B cell (primary cell): Measurements from ENCODE around the gene ANAPC13. TPM values are rescaled to one million over a fixed set of nuclear protein-coding genes. Genes with fewer than 3 reads are reported as not detected.

Experiments
- ATAC-seq: fragments of 200-7000 bp; cut with Tn5 transposase; one replicate; pipeline ENCODE4 v1.10.0; 2021; ENCODE audit warnings: low read depth, mild to moderate bottlenecking, moderate number of reproducible peaks, moderate library complexity
- CTCF ChIA-PET: fragments of 350-600 bp; sonication (Branson Sonifier 250); formaldehyde crosslinking; loops from one replicate; lab custom pipeline; 2021; ENCODE audit warnings: antibody characterized with exemption, inconsistent platforms; lab: Charles Lee
- POLR2A ChIA-PET: fragments of 350-600 bp; sonication (Branson Sonifier 250); formaldehyde crosslinking; loops from one replicate; lab custom pipeline; 2021; ENCODE audit warnings: antibody characterized with exemption; lab: Charles Lee
- DNase-seq: peaks from one replicate; pipeline ENCODE4 v3.0.0; 2013
- H2AFZ ChIP-seq: 2 replicates; pipeline ENCODE4 v1.6.1; 2012; ENCODE audit warnings: mild to moderate bottlenecking, low read depth, low read length; ENCODE audit not compliant: insufficient read depth, poor library complexity, severe bottlenecking
- H3K27ac ChIP-seq, 2 donors: 1 replicate in 1 of 2; 2 replicates in 1 of 2; pipeline ENCODE4 v1.5.1; 2012 to 2013; ENCODE audit warnings: low read length in 2 of 2, mild to moderate bottlenecking in 2 of 2, moderate library complexity in 1 of 2
- H3K27me3 ChIP-seq, 4 experiments: fragments of 200-600 bp in 1 of 4; sonication (generic) in 1 of 4; replicated peaks in 1 of 4; 1 replicate in 2 of 4; 2 replicates in 2 of 4; pipeline versions ENCODE4 v1.6.1 to v1.7.0; 2013 to 2016; ENCODE audit warnings: low read length in 3 of 4, mild to moderate bottlenecking in 2 of 4, mixed read lengths in 1 of 4, moderate library complexity in 1 of 4; ENCODE audit not compliant: insufficient read depth in 4 of 4, control insufficient read depth in 3 of 4; ENCODE audit errors: control extremely low read depth in 1 of 4
- H3K36me3 ChIP-seq, 2 experiments: replicated peaks in 1 of 2; 1 replicate in 1 of 2; 2 replicates in 1 of 2; pipeline versions ENCODE4 v1.6.1 to v1.7.1; 2013; ENCODE audit warnings: low read length in 1 of 2; ENCODE audit not compliant: insufficient read depth in 2 of 2, control insufficient read depth in 1 of 2; ENCODE audit errors: control extremely low read depth in 1 of 2, extremely low read depth in 1 of 2
- H3K4me1 ChIP-seq, 2 donors: fragments of 200-600 bp in 1 of 2; sonication (generic) in 1 of 2; 1 replicate in 1 of 2; 2 replicates in 1 of 2; pipeline versions ENCODE4 v1.5.1 to v1.6.1; 2013 to 2017; ENCODE audit warnings: low read length in 2 of 2; ENCODE audit not compliant: control insufficient read depth in 2 of 2, insufficient read depth in 2 of 2
- H3K4me2 ChIP-seq: replicated peaks from 2 replicates; pipeline ENCODE3; 2012; ENCODE audit warnings: mild to moderate bottlenecking, low read depth, low read length; ENCODE audit not compliant: poor library complexity, severe bottlenecking
- H3K4me3 ChIP-seq, 5 experiments: fragments of 200-600 bp in 1 of 5; sonication (generic) in 1 of 5; 1 replicate in 3 of 5; 2 replicates in 2 of 5; pipeline versions ENCODE4 v1.5.1 to v1.7.0; 2011 to 2016; ENCODE audit warnings: low read length in 4 of 5, mild to moderate bottlenecking in 4 of 5, low read depth in 2 of 5, control low read depth in 1 of 5, moderate library complexity in 1 of 5; ENCODE audit not compliant: insufficient read depth in 1 of 5; ENCODE audit errors: control extremely low read depth in 1 of 5, extremely low read depth in 1 of 5
- H3K79me2 ChIP-seq: fragments of 200-600 bp; sonication (generic); one replicate; pipeline ENCODE4 v1.6.0; 2016; ENCODE audit warnings: low read length; ENCODE audit not compliant: control insufficient read depth, insufficient read depth
- H3K9ac ChIP-seq: fragments of 200-600 bp; sonication (generic); 2 replicates; pipeline ENCODE4 v1.6.1; 2017; ENCODE audit warnings: mild to moderate bottlenecking, low read length, moderate library complexity
- H3K9me3 ChIP-seq, 3 donors: one replicate each; pipeline versions ENCODE4 v1.6.1 to v1.7.1; 2013; ENCODE audit warnings: low read length in 2 of 3; ENCODE audit not compliant: control insufficient read depth in 2 of 3, insufficient read depth in 1 of 3; ENCODE audit errors: control extremely low read depth in 1 of 3
- H4K20me1 ChIP-seq: 2 replicates; pipeline ENCODE4 v1.6.0; 2012; ENCODE audit warnings: mild to moderate bottlenecking, low read length; ENCODE audit not compliant: insufficient read depth, control insufficient read depth, poor library complexity, severe bottlenecking
- H3K27ac Mint-ChIP-seq: one replicate; pipeline ENCODE4 v1.8.0; 2021; ENCODE audit warnings: mixed read lengths
- H3K27me3 Mint-ChIP-seq: one replicate; pipeline ENCODE4 v1.8.0; 2021; ENCODE audit warnings: mixed read lengths
- H3K4me1 Mint-ChIP-seq: one replicate; pipeline ENCODE4 v1.8.0; 2021; ENCODE audit warnings: mixed read lengths
- H3K4me3 Mint-ChIP-seq: one replicate; pipeline ENCODE4 v1.8.0; 2021; ENCODE audit warnings: mixed read lengths
- H3K9me3 Mint-ChIP-seq: one replicate; pipeline ENCODE4 v1.8.0; 2022; ENCODE audit warnings: mixed read lengths; ENCODE audit not compliant: insufficient read depth
- EZH2 ChIP-seq: IDR thresholded peaks from 2 replicates; pipeline ENCODE4 v1.6.1; 2012; ENCODE audit warnings: borderline replicate concordance, low read depth, mild to moderate bottlenecking, moderate library complexity, low read length; ENCODE audit not compliant: insufficient read depth, poor library complexity, severe bottlenecking
- WGBS: methylation state at CpG from one replicate; pipeline ENCODE4 v1.1.5; 2013; ENCODE audit warnings: missing lambda C conversion rate; ENCODE audit not compliant: insufficient coverage; 5-methylcytosine and 5-hydroxymethylcytosine counted together
- intact Hi-C: fragments of 100-400 bp; cut with micrococcal nuclease; formaldehyde crosslinking; loops from one replicate; pipeline ENCODE4 v1.10.0; 2022
- polyA plus RNA-seq: library from polyadenylated mRNA; depleted of rRNA; stranded (reverse); fragments of >200 nt; gene quantifications from 2 replicates; pipeline ENCODE4 v1.2.3, GENCODE V29; 2012
- total RNA-seq, 2 donors: library from RNA; stranded (reverse); fragments of 120-200 nt in 1 of 2; gene quantifications; 1 replicate in 1 of 2; 2 replicates in 1 of 2; pipeline versions ENCODE4 v1.2.3 to v1.2.4, GENCODE V29; 2013 to 2022
- TF ChIP-seq, protein P1 (sequence below): fragments of 200-600 bp; IDR thresholded peaks from one replicate; pipeline ENCODE4 v1.8.0; 2022; ENCODE audit warnings: antibody characterized with exemption, mild to moderate bottlenecking

Gene ANAPC13
- total and polyA plus RNA-seq, 2 donors (not counting 1 experiment from before 2014, with no cell fraction given) = 13.0 to 29.3 TPM

DNA sequence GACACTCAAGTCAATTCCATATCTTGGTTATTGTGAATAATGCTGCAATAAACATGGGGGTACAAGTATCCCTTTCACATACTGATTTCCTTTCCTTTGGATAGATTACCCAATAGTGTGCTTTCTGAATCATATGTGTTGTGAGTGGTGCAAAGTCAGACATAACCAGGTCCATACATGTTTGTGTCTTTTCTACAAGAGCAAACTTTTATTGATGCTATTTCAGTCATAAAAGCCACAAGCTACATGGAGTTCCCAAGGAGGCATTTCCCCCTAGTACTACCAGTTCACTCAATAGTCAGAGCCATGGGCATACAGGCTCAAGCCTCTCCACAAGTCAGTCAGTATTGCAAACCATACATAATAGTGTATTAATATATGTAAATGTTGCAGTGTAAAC is 10.2 kb upstream of the ANAPC13 start:
- CTCF ChIA-PET = interaction anchor here (1.6 to 2.1 kb wide), 2 partner anchors 10 to 18 kb away, joined by 4 to 7 read pairs; partner anchors contain the start of genes ANAPC13 and CEP63
- POLR2A ChIA-PET = no interaction called here
- H3K27me3 Mint-ChIP-seq = no peaks in the 10 kb centered on the region
- no peak overlapping the region for H3K4me3 Mint-ChIP-seq
- H3K4me1 Mint-ChIP-seq = peaks cover 23% of the 10 kb centered on the region
- no peaks in the 10 kb centered on the region for H3K27me3 ChIP-seq
- H3K9me3 Mint-ChIP-seq = peaks cover 5% of the 10 kb centered on the region
- ATAC-seq (no peak), DNase-seq (no peak)
- peaks cover 16% of the 10 kb centered on the region for H4K20me1 ChIP-seq
- H3K27ac Mint-ChIP-seq = no peak overlapping the region
- H3K27ac ChIP-seq = no peak overlapping the region
- intact Hi-C loops = no loop called here
- no peak overlapping the region for H3K9ac ChIP-seq
- TF ChIP-seq EZH2 = no peak
- TF ChIP-seq, protein P1, sequence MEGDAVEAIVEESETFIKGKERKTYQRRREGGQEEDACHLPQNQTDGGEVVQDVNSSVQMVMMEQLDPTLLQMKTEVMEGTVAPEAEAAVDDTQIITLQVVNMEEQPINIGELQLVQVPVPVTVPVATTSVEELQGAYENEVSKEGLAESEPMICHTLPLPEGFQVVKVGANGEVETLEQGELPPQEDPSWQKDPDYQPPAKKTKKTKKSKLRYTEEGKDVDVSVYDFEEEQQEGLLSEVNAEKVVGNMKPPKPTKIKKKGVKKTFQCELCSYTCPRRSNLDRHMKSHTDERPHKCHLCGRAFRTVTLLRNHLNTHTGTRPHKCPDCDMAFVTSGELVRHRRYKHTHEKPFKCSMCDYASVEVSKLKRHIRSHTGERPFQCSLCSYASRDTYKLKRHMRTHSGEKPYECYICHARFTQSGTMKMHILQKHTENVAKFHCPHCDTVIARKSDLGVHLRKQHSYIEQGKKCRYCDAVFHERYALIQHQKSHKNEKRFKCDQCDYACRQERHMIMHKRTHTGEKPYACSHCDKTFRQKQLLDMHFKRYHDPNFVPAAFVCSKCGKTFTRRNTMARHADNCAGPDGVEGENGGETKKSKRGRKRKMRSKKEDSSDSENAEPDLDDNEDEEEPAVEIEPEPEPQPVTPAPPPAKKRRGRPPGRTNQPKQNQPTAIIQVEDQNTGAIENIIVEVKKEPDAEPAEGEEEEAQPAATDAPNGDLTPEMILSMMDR = no peak
- no peaks in the 10 kb centered on the region for H3K4me1 ChIP-seq
- H3K36me3 ChIP-seq = peaks cover 8 to 19% of the 10 kb centered on the region in 2 experiments
- peaks cover 98% of the 10 kb centered on the region for H3K79me2 ChIP-seq
- no peak overlapping the region for H2AFZ ChIP-seq
- H3K4me3 ChIP-seq = no peak overlapping the region
- H3K9me3 ChIP-seq = peaks cover 0 to 3% (median 1%) of the 10 kb centered on the region in 3 donors
- no peak overlapping the region for H3K4me2 ChIP-seq

DNA sequence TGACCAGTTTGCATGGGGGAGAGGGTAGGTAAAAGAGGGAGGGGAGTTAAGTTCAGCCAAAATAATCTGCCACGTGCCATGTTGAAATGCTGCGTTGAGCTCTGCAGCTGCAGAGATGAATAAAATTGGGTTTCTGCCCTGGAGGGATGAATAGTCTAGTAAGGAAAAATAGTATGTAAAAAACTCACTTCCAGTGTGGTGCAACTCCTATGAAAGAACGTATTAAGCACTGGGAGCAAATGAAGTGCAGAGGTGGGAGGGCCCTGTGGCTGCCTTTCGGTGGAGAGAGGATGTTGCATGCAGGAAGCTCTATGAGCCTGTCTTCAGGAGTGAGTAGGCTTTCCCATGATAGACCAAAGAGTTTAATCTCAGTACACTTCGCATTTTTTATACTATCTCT is 8.7 kb upstream of the ANAPC13 start:
- DNase-seq = no peak
- Histone ChIP-seq H3K27me3 (no peaks in the 10 kb centered on the region), H3K9ac (no peak overlapping the region), H3K9me3 (no peaks in the 10 kb centered on the region), H3K79me2 (peaks cover 90% of the 10 kb centered on the region), H3K36me3 (peaks cover 8 to 19% of the 10 kb centered on the region in 2 experiments), H3K4me3 (no peak overlapping the region), H4K20me1 (peaks cover 16% of the 10 kb centered on the region), H3K27ac (no peak overlapping the region), H2AFZ (no peak overlapping the region), H3K4me2 (no peak overlapping the region), H3K4me1 (no peaks in the 10 kb centered on the region)
- Mint-ChIP-seq H3K4me1 (peaks cover 14% of the 10 kb centered on the region), H3K27me3 (no peaks in the 10 kb centered on the region), H3K4me3 (no peak overlapping the region), H3K9me3 (no peaks in the 10 kb centered on the region), H3K27ac (no peak overlapping the region)
- ChIA-PET CTCF (interaction anchor here (1.4 to 2.1 kb wide), 4 partner anchors 8 to 297 kb away, joined by 3 to 7 read pairs (median 4); partner anchors contain the start of genes ANAPC13 and CEP63), POLR2A (no interaction called here)
- intact Hi-C loops = loop anchor here (5.0 kb wide), 1 partner anchor 282 kb away; no protein-coding TSS in a partner anchor
- ATAC-seq = no peak
- no peak for TF ChIP-seq EZH2
- TF ChIP-seq, protein P1 = no peak
- 100% methylated on average over 2 of the region's 5 CpGs for WGBS
